ENCODE data around the gene CRTAP.
"Not testable (repeated sequence)": the region's sequence is repeated elsewhere in the genome, so short reads cannot be mapped to it uniquely, and the experiment has no call there.

CRTAP gene

DNA sequence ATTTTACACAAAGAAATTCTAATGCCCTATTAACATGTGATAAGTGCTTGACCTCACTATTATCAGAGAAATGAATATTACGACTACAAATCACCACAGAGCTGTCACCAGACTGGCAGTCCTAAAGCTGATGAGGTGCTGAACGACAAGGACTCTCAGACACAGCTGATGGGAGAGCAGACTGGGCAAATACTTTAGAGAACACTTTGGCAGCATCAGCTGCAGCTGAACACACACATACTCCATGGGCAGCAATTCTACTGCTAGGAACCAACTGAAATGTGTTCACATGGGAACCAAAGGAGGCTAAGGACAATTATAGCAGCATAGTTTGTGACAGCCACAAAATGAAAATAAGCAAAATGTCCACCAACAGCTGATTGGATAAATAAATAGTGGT is 59.3 kb downstream of the CRTAP start:
- in situ Hi-C loops (cut with MboI; ENCODE audit: low sequenced_read_pairs) = no loop called here

DNA sequence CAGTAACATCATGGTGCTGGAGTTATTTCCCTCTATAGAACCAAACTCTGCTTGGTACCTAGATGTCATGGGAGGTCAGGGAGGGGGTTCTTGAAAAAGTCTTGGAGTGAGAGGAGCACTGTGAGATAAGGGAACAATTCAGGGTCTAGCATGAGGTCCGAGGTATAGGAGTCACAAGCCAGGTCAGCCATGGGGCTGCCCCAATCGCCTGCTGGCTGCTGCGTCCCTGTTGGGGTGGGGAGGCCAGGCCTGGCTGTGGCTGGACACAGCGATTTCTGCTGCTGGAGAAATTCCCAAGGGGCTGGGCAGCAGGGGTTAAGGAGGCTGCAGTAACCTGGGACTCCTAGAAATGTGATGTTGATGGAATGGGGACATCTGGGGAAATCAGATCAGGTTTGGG is 59.9 kb downstream of the CRTAP start:
- in situ Hi-C loops (cut with MboI; ENCODE audit: low sequenced_read_pairs) = no loop called here

GRCh38 chr3:33174095-33174494 is 60.3 kb downstream of the CRTAP start:
- in situ Hi-C loops (cut with MboI; ENCODE audit: low sequenced_read_pairs) = no loop called here

DNA sequence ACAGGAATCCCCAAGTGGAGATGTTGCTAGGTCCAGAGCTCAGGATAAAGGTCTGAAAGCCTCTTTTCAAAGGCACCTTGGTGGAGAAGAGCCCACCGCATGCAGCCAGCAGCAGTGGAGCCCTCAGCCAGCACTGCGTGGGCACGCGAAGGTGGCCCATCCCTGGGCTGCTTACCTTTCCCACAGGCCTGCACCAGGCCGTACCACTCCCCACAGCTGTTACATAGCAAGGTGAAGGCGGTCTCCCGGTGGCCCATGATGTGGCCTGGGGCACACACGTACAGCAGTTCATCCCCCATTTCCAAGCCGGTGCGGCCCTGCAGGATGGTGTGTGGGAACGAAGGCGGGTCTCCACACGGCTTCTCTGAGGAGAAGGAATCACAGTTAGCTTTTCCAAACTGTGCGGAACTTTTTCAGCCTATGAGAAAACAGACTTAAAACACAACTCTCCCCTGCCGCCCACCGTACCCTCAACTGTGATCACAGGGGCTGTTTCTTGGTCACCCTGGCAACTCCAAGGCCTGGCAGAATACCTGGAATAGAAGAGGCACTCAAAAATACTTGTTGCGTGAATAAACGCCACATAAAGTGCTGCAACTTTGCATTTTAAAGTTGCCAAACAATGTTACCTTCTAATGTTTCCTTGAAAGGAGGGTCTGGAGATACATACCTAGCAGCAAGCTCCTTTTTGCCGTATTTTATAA is 61.0 kb downstream of the CRTAP start:
- in situ Hi-C loops (cut with MboI; ENCODE audit: low sequenced_read_pairs) = no loop called here

GRCh38 chr3:33179132-33179531 is 65.3 kb downstream of the CRTAP start:
- in situ Hi-C loops (cut with MboI; ENCODE audit: low sequenced_read_pairs) = no loop called here

- in situ Hi-C loops (cut with MboI; ENCODE audit: low sequenced_read_pairs) = no loop called here
Observed at GRCh38 chr3:33181229-33181628, 67.4 kb downstream of the CRTAP start.

DNA sequence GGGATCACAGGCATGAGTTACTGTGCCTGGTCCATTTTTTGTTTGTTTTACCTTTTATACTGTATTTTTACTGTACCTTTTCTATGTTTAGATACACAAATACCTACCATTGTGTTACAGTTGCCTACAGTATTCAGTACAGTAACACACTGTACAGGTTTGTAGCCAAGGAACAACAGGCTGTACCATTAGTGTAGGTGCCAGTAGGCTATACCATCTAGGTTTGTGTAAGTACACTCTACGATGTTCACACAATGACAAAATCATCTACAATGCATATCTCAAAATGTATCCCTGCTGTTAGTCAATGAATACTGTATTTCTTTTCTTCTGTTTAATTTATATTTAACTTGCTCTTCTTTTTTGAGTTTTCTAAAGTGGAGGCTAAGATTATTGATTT is 67.8 kb downstream of the CRTAP start:
- in situ Hi-C loops (cut with MboI; ENCODE audit: low sequenced_read_pairs) = not testable (repeated sequence)

- in situ Hi-C loops (cut with MboI; ENCODE audit: low sequenced_read_pairs) = no loop called here
Observed at GRCh38 chr3:33184863-33185262, 71.0 kb downstream of the CRTAP start.

GRCh38 chr3:33186524-33187367 is 72.9 kb downstream of the CRTAP start:
- in situ Hi-C loops (cut with MboI; ENCODE audit: low sequenced_read_pairs) = no loop called here

DNA sequence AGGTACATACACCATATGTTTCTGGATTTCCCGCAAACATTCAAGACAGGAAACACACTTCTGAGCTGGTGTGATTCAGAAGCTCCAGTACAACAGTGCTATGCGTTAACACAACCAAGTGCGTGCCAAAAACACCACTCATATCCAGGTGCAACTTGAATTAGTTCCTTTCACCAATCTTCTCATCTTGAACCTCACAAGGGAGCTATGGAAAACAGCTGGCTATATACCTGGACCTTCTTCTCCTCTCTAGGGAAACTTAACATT is 73.5 kb downstream of the CRTAP start:
- in situ Hi-C loops (cut with MboI; ENCODE audit: low sequenced_read_pairs) = no loop called here

DNA sequence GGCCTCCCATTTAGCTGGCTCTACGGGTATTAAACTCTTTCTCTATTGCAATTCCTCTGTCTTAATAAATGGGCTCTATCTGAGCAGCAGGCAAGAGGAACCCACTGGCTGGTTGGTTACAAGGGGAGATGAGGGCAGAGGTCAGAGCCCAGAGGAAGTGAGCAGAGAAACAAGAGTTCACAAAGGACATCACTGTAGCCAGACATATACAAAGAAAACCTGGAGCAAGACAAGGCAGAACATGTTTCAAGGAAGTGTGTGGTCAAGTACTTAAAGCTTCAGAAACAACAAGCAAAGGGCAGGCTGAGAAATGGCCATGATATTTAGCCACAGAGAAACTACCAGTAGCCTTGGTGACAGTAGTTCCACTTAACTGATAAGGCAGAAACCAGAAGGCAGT is 80.5 kb downstream of the CRTAP start:
- in situ Hi-C loops (cut with MboI; ENCODE audit: low sequenced_read_pairs) = no loop called here

DNA sequence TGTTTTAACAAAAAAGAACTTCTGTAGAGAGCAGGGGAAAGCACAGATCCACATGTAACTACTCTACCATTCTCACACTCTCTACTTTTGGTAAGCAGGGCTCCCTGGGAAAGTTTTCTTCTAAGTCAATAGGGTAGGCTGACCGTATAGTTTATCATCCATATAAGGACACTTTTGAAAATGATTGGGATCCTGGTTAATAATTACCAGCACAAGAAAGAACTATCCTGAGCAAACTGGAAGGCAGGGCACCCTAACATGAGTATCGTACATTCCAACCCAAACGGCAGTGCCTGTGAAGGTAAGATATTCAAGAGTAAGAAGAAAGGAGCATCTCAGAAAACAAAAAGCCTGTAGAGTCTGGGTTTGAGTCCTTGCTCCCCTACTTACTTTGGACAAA is 82.7 kb downstream of the CRTAP start:
- in situ Hi-C loops (cut with MboI; ENCODE audit: low sequenced_read_pairs) = no loop called here

Measured in hTERT RPE-1 (cell line).